Pons (tissue), 1 donor: ENCODE results near the gene TMEM272.

Source experiments
- DNase-seq: peaks from one replicate; pipeline ENCODE4 v3.0.0-alpha.2; 2016; ENCODE audit warnings: low spot score

TMEM272 gene

DNA sequence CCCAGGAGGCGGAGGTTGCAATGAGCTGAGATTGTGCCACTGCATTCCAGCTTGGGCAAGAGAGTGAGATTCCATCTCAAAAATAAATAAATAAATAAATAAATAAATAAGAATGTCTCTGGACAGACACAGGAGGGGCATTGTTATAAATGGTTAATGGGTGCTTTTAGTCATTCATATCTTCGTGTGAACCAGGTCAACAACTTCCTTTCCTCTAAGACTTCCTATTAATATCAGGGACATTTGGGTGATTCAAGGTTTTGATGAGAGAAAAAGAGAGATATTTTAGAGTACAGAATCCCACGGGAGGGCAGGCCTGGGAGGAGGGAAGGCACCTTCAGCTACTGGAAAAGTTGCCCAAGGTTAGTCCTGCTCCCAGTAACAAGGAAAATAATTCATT is 64.9 kb downstream of the TMEM272 start:
- no peak for DNase-seq

DNA sequence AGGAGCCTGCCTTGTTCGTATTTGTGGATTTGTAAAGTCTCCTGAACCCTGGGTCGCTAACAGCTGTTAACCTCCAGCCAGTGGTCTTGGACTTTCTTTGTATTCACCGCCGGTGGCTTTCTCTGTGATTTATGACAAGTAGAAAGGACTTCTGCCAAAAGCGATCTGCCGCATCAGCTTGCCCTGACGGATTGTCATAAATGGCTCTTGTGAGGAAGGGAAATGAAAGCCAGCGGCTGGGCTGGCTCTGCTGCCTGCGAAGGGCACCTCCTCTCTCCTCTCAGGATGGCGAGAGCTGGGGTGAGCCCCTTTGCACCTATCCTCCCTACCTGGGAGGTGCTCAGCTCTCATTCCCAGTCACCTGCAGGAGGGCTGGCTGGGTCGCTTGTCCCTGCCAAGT is 66.6 kb downstream of the TMEM272 start:
- DNase-seq: no peak

DNA sequence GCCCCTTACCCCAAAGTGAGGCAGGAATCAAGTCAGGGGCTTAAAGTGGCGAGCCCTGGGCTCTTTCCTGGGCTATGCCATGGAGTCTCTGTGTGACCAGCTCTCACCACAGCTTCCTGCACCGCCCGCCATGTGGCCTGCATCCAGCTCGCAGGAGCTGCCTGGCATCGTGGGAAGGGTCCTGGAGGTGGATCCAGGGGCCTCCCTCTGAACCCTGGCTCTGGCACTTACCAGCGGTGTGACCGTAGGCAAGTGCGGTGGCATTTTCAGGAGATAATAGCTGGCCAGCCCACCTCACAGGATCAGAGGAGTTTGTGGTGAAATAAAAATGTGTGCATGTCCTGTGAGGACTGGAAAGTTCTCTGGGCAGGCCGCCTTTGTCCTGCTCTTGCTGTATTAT is 67.1 kb downstream of the TMEM272 start:
- no peak for DNase-seq

DNA sequence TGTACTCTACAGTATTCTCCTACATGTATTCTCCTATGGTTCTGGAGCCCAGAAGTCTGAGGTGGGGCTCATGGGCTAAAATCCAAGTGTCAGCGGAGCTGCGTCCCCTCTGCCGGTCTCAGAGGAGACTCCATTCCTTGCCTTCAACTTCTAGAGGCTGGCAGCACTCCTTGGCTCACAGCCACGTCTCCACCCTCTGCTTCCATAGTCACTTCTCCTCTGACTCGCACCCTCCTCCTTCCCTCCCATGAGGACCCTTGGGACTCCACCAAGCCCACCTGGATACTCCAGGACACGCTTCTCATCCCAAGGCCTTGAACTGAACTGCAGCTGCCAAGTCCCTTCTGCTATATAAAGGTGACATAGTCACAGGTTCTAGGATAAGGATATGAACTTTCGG is 68.8 kb downstream of the TMEM272 start:
- DNase-seq: no peak

DNA sequence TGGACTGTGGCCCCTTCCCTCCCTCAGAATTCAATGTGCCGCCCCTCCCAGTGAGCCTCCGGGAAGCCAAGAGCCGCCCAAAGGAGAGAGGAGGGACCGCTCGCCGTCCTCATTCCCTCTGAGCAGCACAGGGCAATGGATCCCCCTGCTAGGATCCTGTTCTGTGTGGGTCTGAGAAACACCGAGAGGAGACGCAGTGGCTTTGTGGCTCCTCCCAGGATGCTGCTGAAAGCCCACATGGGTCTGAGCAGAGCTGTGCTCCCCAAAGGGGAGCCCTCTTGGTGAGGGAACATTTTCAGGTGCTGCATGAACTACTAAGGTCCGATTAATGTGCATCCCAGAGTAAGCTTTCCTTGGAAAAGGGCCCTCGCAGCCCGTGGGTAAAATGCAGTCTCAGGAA is 71.5 kb downstream of the TMEM272 start:
- DNase-seq: no peak

DNA sequence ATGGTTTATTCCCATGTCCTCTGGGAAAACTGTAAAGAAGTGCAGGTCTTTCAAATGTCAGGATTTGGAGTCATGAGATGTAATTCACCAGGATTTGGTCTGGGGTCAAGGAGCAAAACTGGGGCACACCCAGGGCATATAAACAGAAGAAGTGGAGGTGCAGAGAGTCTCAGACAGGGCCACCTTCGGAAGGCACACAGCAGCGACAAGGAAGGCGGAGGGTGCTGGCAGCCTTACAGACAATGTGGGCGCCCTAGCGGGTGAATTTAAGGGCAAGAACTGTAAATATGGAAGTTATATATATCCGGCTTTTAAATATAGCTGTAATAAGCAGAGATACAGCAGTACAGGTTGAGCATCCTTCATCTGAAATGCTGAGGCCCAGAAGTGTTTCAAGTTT is 72.2 kb downstream of the TMEM272 start:
- no peak for DNase-seq

DNA sequence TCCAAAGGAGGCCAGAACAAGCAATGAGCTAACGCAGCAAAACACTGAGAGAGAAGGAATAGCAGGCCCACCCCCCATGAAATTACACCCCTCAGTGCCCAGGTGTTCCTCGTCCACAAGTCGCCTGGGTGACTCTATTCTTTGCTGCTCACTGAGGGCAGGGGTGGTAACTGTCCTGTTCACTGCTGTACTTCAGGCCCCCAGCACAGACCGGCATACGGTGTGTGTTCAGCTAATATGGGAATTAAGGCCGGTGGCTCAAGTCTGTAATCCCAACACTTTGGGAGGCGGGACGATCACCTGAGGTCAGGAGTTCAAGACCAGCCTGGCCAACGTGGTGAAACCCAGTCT is 72.9 kb downstream of the TMEM272 start:
- no peak for DNase-seq

DNA sequence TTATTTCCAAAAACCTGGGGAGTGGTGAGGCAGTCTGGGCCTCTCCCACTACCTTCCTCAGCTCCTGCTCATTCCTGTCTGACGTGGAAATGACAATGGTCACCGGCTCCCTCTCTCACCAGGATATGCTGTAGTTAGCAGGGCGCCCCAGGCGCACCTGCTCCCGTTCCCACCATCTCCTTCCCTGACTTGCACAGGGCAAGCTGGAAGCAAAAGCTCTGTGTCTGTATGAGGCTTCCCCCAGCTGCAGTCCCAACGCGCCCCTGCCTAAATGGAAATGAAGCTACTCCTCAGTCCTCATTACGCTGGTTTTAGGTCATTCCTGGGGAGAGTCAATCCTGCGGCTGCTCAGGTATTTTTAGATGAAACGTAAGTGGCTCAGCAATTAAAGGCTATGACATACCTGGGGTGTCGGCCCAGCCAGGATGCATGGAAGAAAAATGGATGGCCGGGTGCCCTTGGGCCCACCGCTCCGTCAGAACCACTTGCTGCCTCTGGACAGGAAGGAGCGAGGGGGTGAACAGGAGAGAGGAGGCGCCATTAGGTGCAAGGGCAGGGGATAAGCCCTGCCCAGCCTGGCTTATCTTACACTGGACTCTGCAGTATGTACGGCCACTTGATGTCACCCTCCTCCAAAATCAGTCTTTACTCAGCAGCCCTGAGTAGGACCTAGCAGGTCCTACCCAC is 73.4 kb downstream of the TMEM272 start:
- DNase-seq: no peak

DNA sequence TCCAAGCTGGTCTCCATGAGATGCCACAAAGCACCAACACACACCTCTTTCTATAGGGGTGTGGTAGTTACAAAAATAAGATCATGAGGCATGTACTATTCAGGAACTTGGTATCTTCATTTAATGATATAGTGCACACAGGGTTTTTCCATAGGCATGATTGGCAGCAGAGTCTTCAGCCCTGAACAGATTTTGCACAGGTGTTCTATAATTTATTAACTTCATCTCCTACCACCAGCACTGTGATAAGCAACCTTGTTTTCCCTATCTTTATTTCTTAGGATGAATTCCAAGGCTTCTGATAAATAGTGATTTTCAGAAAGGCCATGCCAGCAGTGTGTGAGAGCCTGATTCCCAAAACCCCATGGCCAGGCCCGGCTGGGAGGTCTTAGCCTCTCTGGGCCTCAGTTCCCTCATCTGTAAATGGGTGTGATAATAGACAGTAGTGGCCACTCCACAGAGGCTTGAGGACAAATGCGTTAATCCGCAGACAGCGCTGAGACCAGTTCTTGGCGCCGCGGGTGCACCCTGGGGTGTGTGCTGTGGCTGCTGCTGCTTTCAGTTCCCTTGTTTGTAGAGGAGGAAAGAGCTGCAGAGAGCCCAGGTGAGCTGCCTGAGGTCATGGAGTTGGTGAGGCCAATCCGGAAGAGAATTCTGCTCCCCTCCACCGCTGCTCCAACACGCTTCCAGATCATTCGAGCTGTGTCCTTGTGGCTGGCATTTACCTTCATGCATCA is 74.1 kb downstream of the TMEM272 start:
- DNase-seq: no peak

DNA sequence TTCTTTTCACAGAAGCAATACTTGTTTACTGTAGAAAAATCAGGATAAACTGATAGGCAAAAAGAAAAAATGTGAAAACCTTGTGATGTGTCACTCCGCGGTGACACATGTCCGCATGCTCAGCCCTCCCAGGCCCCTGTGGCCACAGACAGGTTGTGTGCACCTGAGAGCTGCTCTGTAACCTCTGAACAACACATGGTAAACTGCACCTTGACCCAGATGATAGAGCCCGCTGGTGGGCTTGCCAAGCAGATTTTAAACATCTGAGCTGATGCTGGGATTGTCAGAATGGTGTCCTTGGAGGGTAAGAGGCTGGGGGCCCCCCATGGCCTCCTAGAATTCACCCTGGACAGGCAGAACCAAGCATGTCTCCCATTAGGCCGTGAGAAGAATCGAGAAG is 74.8 kb downstream of the TMEM272 start:
- DNase-seq: no peak

DNA sequence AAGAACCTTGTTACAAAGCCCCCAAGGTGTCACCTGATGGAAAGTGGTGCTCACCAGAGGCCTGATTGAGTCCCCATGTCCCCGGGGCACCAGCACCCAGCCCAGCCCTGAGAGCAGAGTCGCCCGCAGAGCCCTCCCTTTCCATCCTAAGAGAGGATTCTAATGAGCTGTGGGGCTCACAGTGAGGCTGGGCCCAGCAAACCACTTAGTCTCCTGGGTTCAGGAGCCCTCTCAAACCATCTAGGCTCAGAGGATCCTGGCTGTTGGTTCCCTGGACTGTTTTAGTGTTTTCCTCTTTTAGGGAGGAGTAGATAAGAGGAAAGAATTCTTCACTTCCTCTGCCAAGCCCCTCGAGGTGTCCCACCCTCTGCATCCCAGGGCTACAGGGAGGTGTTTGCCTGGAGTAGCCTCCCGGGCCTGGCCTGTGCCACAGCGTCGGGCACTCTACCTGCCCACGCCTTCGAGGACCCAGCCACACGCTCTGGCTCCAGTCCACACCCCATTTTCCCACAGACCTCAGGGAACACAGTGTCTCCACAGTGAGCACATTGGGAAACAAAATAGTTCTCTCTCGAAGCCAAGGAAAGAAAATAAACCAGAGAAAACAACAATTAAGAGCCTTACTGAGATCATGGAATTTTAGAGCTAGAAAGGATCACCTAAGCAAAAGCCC is 75.4 kb downstream of the TMEM272 start:
- no peak for DNase-seq

DNA sequence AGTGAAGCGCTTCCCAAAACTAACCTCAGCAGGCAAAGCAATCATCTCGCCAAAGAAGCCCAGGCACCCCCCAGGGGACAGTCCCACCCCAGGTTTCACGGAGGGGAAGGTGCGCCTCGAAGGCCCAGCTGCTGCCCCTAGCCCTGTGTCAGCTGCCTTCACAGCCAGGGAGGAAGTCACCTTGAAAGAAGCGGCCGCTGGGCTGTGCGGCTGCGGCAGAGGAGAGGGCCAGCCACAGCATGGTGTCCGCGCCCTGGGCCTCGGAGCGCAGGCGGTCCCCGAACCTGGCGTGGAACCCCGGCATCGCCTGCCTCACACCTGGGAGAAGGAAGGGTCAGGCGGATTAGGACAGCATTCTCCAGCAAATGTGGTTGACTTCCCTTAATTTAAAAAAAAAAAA is 76.0 kb downstream of the TMEM272 start:
- DNase-seq: no peak

DNA sequence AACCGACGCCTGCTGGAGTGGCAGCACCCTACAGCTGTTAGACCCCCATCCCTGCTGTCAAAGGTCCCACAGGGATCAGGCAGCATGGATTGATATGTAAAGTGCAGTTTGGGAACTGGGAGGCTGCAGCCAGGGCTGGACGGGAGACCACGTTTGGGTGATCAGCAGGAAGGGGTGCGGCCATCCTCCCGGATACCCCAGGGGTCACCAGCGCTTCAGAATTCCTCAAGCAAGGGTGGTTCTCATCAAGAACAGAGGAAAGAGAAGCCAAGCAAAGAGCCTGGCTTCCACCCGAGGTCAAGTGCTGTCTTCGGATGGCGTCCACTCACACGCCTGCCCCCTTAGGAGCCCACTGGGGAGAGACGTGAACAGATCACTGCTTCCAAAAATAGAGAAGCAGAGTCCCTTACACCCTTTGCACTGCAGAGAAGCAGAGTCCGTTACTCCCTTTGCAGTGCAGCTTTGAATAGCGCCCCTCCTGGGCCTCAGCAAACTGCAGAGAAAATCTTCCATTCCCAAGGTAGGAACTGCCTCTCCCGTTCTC is 76.5 kb downstream of the TMEM272 start:
- DNase-seq: no peak

DNA sequence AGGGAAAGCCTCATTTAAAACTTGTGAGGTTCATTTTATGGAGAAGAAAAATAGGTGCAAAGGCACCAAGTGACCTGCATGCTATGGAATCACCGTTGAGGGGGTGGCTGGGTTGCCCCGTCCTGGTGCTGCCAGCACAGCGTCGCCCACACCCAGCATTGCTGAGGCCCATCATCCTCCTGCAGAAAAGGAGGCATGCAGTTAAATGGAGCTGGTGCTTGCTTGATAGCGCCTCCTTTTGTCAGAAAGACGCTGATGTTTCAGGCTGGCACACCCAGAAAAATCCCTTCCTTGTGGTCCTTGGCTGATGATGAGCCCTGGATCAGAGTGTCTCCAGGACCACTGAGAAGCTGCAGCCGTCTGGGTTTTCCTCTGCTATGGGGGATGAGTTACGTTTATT is 77.9 kb downstream of the TMEM272 start:
- no peak for DNase-seq

DNA sequence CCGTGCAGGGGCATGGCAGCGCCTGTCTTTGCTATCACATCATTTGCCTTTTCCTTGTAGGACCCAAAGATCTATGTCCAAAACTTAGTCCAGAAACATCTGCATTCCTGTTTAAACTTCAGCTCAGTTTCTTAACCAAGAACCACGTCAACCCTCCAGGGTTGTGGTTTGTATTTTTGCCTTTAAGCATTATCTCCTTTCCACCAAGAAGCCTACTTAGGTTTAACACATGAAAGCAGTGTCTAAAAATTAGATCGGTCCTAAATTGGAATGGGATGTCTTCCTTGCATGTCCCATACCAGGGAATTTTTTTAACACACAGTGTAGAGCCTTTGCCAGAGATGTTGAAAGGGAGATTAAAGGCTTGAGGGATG is 79.8 kb downstream of the TMEM272 start:
- no peak for DNase-seq

DNA sequence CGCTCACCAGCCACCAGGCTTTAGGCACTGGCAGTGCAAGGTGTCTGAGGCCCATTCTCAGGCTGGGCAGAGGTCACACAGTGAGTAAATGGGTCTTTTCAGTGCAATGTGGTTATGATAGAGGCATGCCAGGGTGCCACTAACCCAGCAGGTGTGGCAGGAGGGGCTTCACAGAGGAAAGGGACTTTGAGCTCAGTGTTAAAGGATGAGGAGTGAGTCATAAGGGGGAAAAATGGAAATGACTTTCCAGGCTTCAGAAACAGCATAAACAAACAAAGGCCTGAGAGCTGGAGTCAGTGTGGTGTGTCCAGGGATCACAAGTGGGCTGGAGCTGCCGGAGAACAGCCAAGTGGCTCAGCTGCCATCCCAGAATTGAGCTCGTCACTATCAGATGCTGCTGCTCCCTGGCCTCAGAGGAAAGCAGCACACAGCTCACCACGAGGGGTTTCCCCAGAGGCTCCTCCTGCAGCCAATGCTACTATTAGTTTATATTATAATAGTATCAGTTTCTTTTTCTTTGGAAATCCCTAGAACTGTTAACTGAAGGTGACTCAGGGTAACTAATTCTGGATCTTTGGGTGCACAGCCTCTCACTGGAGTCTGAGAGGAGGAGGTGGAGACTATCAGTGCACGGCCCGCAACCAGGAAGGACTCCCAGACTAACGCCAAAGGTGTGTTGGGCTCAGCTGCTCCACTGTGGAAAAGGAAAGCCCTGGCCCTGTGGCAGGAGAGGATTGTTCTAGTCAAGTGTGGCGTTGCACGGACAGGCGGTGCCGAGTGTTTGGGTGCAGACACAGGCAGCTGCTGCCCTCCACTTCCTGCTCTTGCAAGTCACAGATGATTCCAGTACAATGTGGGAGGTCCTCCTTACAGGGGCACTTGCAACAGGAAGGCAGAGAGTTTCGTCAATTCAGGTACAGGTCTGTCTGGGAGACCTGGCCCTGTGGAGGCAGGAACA is 80.5 kb downstream of the TMEM272 start:
- DNase-seq: peak; percentile 86

DNA sequence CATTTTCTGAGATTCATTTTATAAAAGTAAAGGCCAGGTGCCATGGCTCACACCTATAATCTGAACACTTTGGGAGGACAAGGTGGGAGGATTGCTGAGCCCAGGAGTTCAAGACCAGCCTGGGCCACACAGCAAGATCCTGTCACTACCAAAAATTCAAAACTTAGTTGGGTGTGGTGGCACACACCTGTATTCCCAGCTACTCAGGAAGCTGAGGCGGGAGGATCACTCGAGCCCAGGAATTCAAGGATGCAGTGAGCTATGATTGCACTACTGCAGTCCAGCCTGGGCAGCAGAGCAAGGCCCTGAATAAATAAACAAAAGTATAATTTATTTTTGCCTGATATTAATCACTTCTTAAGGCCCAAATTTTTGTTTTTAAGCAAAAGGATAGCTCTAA is 81.5 kb downstream of the TMEM272 start:
- no peak for DNase-seq
